Muscle layer of duodenum (tissue), 2 donors: Measurements from ENCODE around the gene BRK1.
"Not testable (repeated sequence)": the region's sequence is repeated elsewhere in the genome, so short reads cannot be mapped to it uniquely, and the experiment has no call there.

Source experiments
- H3K27ac ChIP-seq: one replicate; pipeline ENCODE4 v1.7.0; 2013; ENCODE audit warnings: mild to moderate bottlenecking, low read length
- H3K27me3 ChIP-seq: one replicate; pipeline ENCODE4 v1.7.0; 2013; ENCODE audit warnings: low read depth, mild to moderate bottlenecking, control low read depth, low read length
- H3K36me3 ChIP-seq, 2 donors: one replicate each; pipeline ENCODE4 v1.7.0; 2013; ENCODE audit warnings: low read length in 2 of 2, control low read depth in 1 of 2, mild to moderate bottlenecking in 1 of 2; ENCODE audit not compliant: insufficient read depth in 2 of 2, control insufficient read depth in 1 of 2
- H3K4me1 ChIP-seq, 2 donors: one replicate each; pipeline ENCODE4 v1.7.0; 2013; ENCODE audit warnings: low read length in 2 of 2, mild to moderate bottlenecking in 2 of 2, control low read depth in 1 of 2, moderate library complexity in 1 of 2; ENCODE audit not compliant: insufficient read depth in 2 of 2, control insufficient read depth in 1 of 2
- H3K4me3 ChIP-seq, 2 donors: one replicate each; pipeline ENCODE4 v1.7.0; 2013; ENCODE audit warnings: low read length in 2 of 2, low read depth in 1 of 2, mild to moderate bottlenecking in 1 of 2
- H3K9me3 ChIP-seq, 2 donors: one replicate each; pipeline ENCODE4 v1.7.0; 2013; ENCODE audit warnings: low read length in 2 of 2, control low read depth in 1 of 2, mild to moderate bottlenecking in 1 of 2; ENCODE audit not compliant: control insufficient read depth in 1 of 2
- donor health status: healthy.

BRK1 gene

DNA sequence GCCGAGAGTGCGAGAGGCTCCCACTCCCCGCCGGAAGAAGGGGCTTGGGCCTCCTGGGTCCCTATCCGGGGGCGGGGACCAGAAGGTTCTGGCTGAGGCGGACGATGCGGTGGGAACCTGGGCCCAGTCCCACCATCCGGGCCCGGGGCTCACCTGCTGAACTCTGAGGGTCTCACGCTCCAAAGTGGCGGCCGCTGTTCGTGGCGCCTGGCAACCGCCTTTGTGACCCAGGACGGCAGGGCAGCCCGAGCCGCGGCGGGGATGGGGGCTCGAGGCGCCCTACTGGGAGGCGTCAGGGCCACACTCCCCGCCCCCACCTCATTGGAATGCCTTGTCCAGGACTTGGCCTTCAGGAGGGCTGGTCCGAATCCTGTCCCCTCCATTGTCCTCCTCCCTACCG lies 7.4 kb upstream of the BRK1 start, which contains the start of gene FANCD2OS:
Gene FANCD2OS, minus strand, starts transcription at position 165 of the 400 bp plus-strand sequence. CDS start 3,481 bp downstream, outside the sequence.
- Histone ChIP-seq H3K4me1 (no peaks in the 10 kb centered on the region), H3K36me3 (no peaks in the 10 kb centered on the region), H3K4me3 (no peak within 1 kb of the TSS), H3K27ac (no peak within 1 kb of the TSS), H3K27me3 (no peaks in the 10 kb centered on the region), H3K9me3 (no peaks in the 10 kb centered on the region)

DNA sequence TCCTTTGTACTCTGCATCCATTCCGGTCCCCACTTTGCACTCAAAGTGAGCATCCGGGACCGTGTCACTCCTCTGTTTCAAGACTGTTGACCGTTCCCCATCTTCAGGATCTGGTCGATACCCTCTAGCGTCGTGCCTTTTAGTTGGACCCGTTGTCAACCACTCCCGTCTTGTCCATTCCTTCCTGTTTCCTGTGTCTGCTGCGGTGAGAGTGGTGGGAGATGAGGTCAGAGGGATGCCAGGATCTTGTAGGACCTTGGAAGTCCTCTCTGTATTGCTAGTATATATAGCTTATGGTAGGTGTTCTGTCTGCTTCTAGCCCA lies 624 bp downstream of the BRK1 start:
- H3K4me3 ChIP-seq = peak overlapping the region; percentile 98 to 100
- H3K4me1 ChIP-seq = peaks cover 4 to 26% of the 10 kb centered on the region in 2 donors
- no peaks in the 10 kb centered on the region for H3K9me3 ChIP-seq
- H3K36me3 ChIP-seq = peaks cover 6 to 11% of the 10 kb centered on the region in 2 donors
- peak overlapping the region; percentile 79 for H3K27ac ChIP-seq
- H3K27me3 ChIP-seq = no peaks in the 10 kb centered on the region

DNA sequence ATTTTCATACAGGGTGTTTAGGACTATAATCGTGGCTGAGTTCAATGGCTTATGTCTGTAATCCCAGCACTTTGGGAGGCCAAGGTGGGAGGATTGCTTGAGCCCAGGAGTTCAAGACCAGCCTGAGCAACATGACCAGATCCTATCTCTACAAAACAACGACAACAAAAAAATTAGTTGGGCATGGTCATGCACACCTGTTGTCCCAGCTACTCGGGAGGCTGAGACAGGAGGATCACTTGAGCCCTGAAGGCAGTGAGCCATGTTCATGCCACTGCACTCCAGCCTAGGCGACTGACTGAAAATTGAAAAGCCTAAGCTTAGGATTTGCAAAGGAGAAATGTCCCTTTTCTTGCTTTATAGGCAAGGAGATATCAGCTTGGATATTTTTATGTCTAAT lies 1.5 kb downstream of the BRK1 start:
- no peak overlapping the region for H3K27ac ChIP-seq
- H3K9me3 ChIP-seq = no peaks in the 10 kb centered on the region
- H3K36me3 ChIP-seq = peaks cover 6 to 11% of the 10 kb centered on the region in 2 donors
- H3K27me3 ChIP-seq = no peaks in the 10 kb centered on the region
- H3K4me1 ChIP-seq = peaks cover 4 to 26% of the 10 kb centered on the region in 2 donors
- peak overlapping the region in 1 of 2 donors; percentile 98 for H3K4me3 ChIP-seq

DNA sequence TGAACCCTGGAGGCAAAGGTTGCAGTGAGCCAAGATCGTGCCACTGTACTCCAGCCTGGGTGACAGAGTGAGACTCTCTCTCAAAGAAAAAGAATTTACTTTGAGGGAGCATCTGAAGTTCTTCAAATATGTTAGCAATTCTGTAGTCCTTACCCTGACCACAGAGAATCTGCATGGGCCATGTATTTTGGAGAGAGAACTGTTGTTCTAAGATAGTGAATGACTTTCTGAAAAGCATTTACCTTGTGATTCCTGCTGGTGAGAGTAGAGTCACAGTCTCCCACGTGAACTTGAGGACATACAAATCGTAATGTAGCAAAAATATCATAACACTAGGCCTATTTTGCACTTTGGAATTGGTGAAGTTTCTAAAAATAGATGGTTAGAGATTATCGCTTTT lies 3.9 kb downstream of the BRK1 start:
- H3K4me1 ChIP-seq = peaks cover 4 to 26% of the 10 kb centered on the region in 2 donors
- H3K9me3 ChIP-seq = no peaks in the 10 kb centered on the region
- H3K27ac ChIP-seq = no peak overlapping the region
- no peaks in the 10 kb centered on the region for H3K27me3 ChIP-seq
- peaks cover 6 to 12% of the 10 kb centered on the region in 2 donors for H3K36me3 ChIP-seq
- H3K4me3 ChIP-seq = no peak overlapping the region

DNA sequence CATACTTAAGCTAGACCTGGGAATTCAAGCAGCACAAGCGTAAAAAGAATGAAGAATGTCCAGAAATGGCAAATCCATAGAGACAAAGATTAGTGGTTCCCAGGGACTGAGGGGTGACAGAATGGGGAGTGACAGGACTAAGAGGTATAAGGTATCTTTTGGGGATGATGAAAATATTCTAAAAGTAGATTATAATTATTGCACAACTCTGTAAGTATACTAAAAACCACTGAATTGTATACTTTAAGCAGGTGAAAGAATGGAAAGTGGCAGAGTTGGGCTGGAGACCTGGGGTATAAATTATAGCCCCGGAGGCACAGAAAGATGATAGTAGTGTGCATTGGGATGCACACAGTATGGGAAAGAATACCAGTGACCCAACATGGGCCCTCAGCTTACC lies 5.6 kb downstream of the BRK1 start:
- H3K36me3 ChIP-seq = peaks cover 12 to 27% of the 10 kb centered on the region in 2 donors
- peaks cover 4 to 26% of the 10 kb centered on the region in 2 donors for H3K4me1 ChIP-seq
- H3K27ac ChIP-seq = no peak overlapping the region
- H3K4me3 ChIP-seq = no peak overlapping the region
- no peaks in the 10 kb centered on the region for H3K27me3 ChIP-seq
- H3K9me3 ChIP-seq = no peaks in the 10 kb centered on the region

DNA sequence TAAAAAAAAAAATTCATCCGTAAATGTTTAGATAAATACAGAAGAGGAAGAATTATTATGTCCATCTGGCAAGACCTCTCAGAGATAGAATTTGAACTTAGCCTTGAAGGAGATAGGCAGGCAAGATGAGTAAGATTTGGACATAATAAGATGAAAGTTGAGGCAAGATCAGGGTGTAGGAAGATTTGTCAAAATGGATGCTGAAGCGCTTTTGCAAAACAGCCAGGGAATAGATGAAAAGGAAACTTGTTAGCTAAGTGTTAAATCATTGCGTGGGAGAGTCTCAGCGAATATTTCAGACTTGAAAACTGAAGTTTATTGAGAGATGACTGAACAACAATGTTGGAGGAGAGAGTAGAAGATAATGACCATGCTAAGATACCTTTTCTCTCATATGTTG lies 7.2 kb downstream of the BRK1 start:
- H3K4me3 ChIP-seq = no peak overlapping the region
- H3K27me3 ChIP-seq = no peaks in the 10 kb centered on the region
- no peaks in the 10 kb centered on the region for H3K9me3 ChIP-seq
- peaks cover 26 to 41% of the 10 kb centered on the region in 2 donors for H3K36me3 ChIP-seq
- H3K27ac ChIP-seq = no peak overlapping the region
- H3K4me1 ChIP-seq = peaks cover 0 to 9% of the 10 kb centered on the region in 2 donors

DNA sequence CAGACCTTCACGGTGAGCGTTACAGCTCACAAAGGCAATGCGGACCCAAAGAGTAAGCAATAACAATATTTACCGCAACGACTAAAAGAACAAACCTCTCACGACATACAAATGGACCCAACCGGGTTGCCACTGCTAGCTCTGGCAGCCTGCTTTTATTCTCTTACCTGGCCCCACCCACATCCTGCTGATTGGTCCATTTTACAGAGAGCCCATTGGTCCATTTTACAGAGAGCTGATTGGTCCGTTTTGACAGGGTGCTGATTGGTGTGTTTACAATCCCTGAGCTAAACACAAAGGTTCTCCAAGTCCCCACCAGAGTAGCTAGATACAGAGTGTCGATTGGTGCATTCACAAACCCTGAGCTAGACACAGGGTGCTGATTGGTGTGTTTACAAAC lies 20.4 kb downstream of the BRK1 start:
- not testable (repeated sequence) for H3K4me3 ChIP-seq, H3K27me3 ChIP-seq, H3K27ac ChIP-seq, H3K4me1 ChIP-seq, H3K36me3 ChIP-seq, H3K9me3 ChIP-seq

DNA sequence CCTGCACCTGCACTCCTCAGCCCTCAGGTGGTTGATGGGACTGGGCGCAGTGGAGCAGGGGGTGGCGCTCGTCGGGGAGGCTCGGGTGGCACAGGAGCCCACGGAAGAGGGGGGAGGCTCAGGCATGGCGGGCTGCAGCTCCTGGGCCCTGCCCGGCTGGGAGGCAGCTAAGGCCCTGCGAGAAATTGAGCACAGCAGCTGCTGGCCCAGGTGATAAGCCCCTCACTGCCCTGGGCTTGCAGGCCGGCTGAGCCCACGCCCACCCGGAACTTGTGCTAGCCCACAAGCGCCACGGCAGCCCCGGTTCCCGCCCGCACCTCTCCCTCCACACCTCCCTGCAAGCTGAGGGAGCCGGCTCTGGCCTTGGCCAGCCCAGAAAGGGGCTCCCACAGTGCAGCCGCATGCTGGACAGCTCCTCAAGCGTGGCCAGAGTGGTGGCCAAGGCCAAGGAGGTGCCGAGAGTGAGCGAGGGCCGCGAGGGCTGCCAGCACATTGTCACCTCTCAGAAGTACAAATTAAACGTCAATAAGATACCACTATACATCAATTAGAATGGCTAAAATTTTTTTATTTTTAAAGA lies 21.0 kb downstream of the BRK1 start:
- H3K27ac ChIP-seq = no peak overlapping the region
- no peaks in the 10 kb centered on the region for H3K36me3 ChIP-seq
- H3K4me3 ChIP-seq = no peak overlapping the region
- no peaks in the 10 kb centered on the region for H3K27me3 ChIP-seq
- no peaks in the 10 kb centered on the region for H3K9me3 ChIP-seq
- no peaks in the 10 kb centered on the region for H3K4me1 ChIP-seq

DNA sequence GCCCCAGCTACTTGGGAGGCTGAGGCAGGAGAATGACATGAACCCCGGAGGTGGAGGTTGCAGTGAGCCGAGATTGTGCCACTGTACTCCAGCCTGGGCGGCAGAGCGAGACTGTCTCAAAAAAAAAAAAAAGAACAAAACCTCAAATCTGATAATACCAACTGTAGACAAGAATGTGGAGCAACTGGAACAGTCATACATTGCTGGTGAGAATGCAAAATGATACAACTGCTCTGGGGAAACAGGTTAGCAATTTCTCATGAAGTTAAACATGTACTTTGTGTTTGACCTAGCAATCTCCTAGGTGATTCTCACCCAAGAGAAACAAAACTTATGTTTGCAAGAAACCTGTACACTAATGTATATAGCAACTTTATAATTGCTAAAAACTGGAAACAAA lies 21.7 kb downstream of the BRK1 start:
- Histone ChIP-seq H3K4me1 (no peaks in the 10 kb centered on the region), H3K9me3 (no peaks in the 10 kb centered on the region), H3K4me3 (no peak overlapping the region), H3K36me3 (no peaks in the 10 kb centered on the region), H3K27me3 (no peaks in the 10 kb centered on the region), H3K27ac (no peak overlapping the region)

DNA sequence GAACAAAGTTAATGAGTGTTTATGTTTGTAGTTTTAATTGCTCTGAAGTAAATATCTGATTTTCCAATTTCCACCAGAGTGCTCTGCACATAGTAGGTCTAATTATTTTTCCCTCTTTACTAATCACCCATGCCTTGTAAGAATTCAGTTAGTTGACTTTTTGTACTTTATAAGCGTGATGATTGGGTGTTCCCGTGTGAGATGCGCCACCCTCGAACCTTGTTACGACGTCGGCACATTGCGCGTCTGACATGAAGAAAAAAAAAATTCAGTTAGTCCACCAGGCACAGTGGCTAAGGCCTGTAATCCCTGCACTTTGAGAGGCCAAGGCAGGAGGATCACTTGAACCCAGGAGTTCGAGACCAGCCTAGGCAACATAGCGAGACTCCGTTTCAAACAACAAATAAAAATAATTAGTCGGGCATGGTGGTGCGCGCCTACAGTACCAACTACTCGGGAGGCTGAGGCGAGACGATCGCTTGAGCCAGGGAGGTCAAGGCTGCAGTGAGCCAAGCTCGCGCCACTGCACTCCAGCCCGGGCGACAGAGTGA lies 25.6 kb downstream of the BRK1 start:
- Histone ChIP-seq H3K4me3 (peak overlapping the region in 1 of 2 donors; percentile 70), H3K9me3 (no peaks in the 10 kb centered on the region), H3K27ac (no peak overlapping the region), H3K36me3 (no peaks in the 10 kb centered on the region), H3K27me3 (no peaks in the 10 kb centered on the region), H3K4me1 (peaks cover 7 to 20% of the 10 kb centered on the region in 2 donors)

DNA sequence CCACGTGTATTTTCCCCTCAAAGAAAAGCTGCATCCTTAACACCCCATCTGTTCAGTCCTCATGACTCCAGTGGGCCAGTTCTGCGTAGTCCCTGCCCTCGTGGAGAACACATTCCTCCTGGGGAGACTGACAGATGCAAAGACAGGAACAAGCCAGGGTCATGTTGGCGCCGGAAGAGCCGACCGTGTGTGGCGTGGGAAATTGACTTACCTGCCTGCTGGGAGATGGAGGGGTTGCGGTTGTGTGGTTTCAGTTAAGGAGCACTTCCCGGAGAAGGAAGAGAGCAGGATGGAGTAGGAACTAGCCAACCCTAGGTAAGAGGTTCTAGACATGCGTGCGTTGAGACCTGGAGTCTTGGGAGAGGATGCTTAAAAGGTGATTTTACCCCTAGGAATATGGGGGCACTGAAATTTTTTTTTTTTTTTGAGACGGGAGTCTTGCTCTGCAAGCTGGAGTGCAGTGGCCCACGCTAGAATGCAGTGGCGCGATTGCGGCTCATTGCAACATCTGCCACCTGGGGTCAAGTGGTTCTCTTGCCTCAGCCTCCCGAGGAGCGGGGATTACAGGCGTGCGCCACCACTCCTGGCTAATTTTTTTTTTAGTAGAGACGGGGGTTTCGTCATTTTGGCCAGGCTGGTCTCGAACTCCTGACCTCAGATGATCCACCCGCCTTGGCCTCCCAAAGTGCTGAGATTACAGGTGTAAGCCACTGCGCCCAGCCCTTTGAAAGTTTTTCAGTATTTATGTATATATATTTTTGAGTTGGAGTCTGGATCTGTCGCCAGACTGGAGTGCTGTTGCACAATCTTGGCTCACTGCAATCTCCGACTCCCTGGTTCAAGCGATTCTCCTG lies 27.5 kb downstream of the BRK1 start:
- peaks cover 0 to 6% of the 10 kb centered on the region in 2 donors for H3K36me3 ChIP-seq
- H3K9me3 ChIP-seq = no peaks in the 10 kb centered on the region

More for the DNA sequence above, 27.5 kb downstream of the BRK1 start:
- Histone ChIP-seq H3K4me1 (peaks cover 7 to 20% of the 10 kb centered on the region in 2 donors), H3K4me3 (peak overlapping the region; percentile 70 to 71), H3K27ac (no peak overlapping the region), H3K27me3 (no peaks in the 10 kb centered on the region)
